HEK293 (cell line): Measurements from ENCODE around the gene SERTAD1.

Experiments
- BCL6B ChIP-seq: fragments of 450-650 bp; formaldehyde crosslinking; IDR thresholded peaks from 2 replicates; pipeline ENCODE4 v1.5.1; 2017; ENCODE audit warnings: missing biosample characterization, missing genetic modification characterization
- GLI4 ChIP-seq: fragments of 450-650 bp; formaldehyde crosslinking; IDR thresholded peaks from 2 replicates; pipeline ENCODE4 v1.5.1; 2016; ENCODE audit warnings: missing biosample characterization, missing genetic modification characterization
- HOXC10 ChIP-seq: sonication (generic); formaldehyde crosslinking; IDR thresholded peaks from 2 replicates; pipeline ENCODE4 v1.8.1; 2023; ENCODE audit warnings: mild to moderate bottlenecking, missing genetic modification reagents
- INSM2 ChIP-seq: fragments of 450-650 bp; formaldehyde crosslinking; IDR thresholded peaks from 2 replicates; pipeline ENCODE4 v1.5.1; 2016; ENCODE audit warnings: missing biosample characterization, missing genetic modification characterization
- RBAK ChIP-seq: fragments of 450-650 bp; formaldehyde crosslinking; IDR thresholded peaks from 2 replicates; pipeline ENCODE4 v1.5.1; 2016; ENCODE audit warnings: missing biosample characterization, missing genetic modification characterization
- REST ChIP-seq: fragments of 450-650 bp; formaldehyde crosslinking; IDR thresholded peaks from 2 replicates; pipeline ENCODE4 v1.5.1; 2016; ENCODE audit warnings: missing biosample characterization, missing genetic modification characterization
- ZFP37 ChIP-seq: fragments of 450-650 bp; formaldehyde crosslinking; IDR thresholded peaks from 2 replicates; pipeline ENCODE4 v1.5.1; 2016; ENCODE audit warnings: missing biosample characterization, missing genetic modification characterization
- ZNF138 ChIP-seq: fragments of 450-650 bp; formaldehyde crosslinking; IDR thresholded peaks from 2 replicates; pipeline ENCODE4 v1.5.1; 2016; ENCODE audit warnings: missing biosample characterization, missing genetic modification characterization, borderline replicate concordance
- ZNF157 ChIP-seq: fragments of 450-650 bp; formaldehyde crosslinking; IDR thresholded peaks from 2 replicates; pipeline ENCODE4 v1.5.1; 2016; ENCODE audit warnings: missing biosample characterization, missing genetic modification characterization
- ZNF26 ChIP-seq: fragments of 450-650 bp; formaldehyde crosslinking; IDR thresholded peaks from 2 replicates; pipeline ENCODE4 v1.5.1; 2016; ENCODE audit warnings: missing biosample characterization, missing genetic modification characterization
- ZNF274 ChIP-seq, 2 experiments: fragments of 200-500 bp in 1 of 2; fragments of 450-650 bp in 1 of 2; sonication (Bioruptor generic) in 1 of 2; formaldehyde crosslinking in 1 of 2; IDR thresholded peaks; 2 replicates each; pipeline versions ENCODE4 v1.5.1 to v1.6.1; 2014 to 2016; ENCODE audit warnings: borderline replicate concordance in 1 of 2, inconsistent platforms in 1 of 2, low read length in 1 of 2, missing biosample characterization in 1 of 2, missing genetic modification characterization in 1 of 2
- ZNF280C ChIP-seq: fragments of 450-650 bp; formaldehyde crosslinking; IDR thresholded peaks from 2 replicates; pipeline ENCODE4 v1.5.1; 2016; ENCODE audit warnings: missing biosample characterization, missing genetic modification characterization
- ZNF362 ChIP-seq: fragments of 450-650 bp; formaldehyde crosslinking; IDR thresholded peaks from 2 replicates; pipeline ENCODE4 v1.5.1; 2016; ENCODE audit warnings: missing biosample characterization, missing genetic modification characterization
- ZNF416 ChIP-seq: fragments of 450-650 bp; formaldehyde crosslinking; IDR thresholded peaks from 2 replicates; pipeline ENCODE4 v1.5.1; 2016; ENCODE audit warnings: missing biosample characterization, missing genetic modification characterization
- ZNF449 ChIP-seq: fragments of 450-650 bp; formaldehyde crosslinking; IDR thresholded peaks from 2 replicates; pipeline ENCODE4 v1.5.1; 2017; ENCODE audit warnings: missing biosample characterization, mild to moderate bottlenecking, missing genetic modification characterization, moderate library complexity
- ZNF473 ChIP-seq: fragments of 450-650 bp; formaldehyde crosslinking; IDR thresholded peaks from 2 replicates; pipeline ENCODE4 v1.5.1; 2017; ENCODE audit warnings: missing biosample characterization, missing genetic modification characterization
- ZNF560 ChIP-seq: fragments of 450-650 bp; formaldehyde crosslinking; IDR thresholded peaks from 2 replicates; pipeline ENCODE4 v1.5.1; 2017; ENCODE audit warnings: missing biosample characterization, missing genetic modification characterization, borderline replicate concordance
- ZNF596 ChIP-seq: fragments of 450-650 bp; IDR thresholded peaks from 2 replicates; pipeline ENCODE4 v1.5.0; 2018; ENCODE audit warnings: missing biosample characterization, mild to moderate bottlenecking, missing genetic modification characterization, moderate library complexity
- ZNF654 ChIP-seq: fragments of 450-650 bp; formaldehyde crosslinking; IDR thresholded peaks from 2 replicates; pipeline ENCODE4 v1.5.1; 2016; ENCODE audit warnings: low read depth, missing biosample characterization, missing genetic modification characterization
- ZNF664 ChIP-seq: fragments of 450-650 bp; formaldehyde crosslinking; IDR thresholded peaks from 2 replicates; pipeline ENCODE4 v1.5.1; 2016; ENCODE audit warnings: missing biosample characterization, missing genetic modification characterization
- ZNF785 ChIP-seq: fragments of 450-650 bp; formaldehyde crosslinking; IDR thresholded peaks from 2 replicates; pipeline ENCODE4 v1.5.1; 2016; ENCODE audit warnings: missing biosample characterization, missing genetic modification characterization
- ZNF792 ChIP-seq: fragments of 450-650 bp; formaldehyde crosslinking; IDR thresholded peaks from 2 replicates; pipeline ENCODE4 v1.5.1; 2016; ENCODE audit warnings: missing biosample characterization, missing genetic modification characterization
- ZNF837 ChIP-seq: fragments of 450-650 bp; formaldehyde crosslinking; IDR thresholded peaks from 2 replicates; pipeline ENCODE4 v1.5.1; 2016; ENCODE audit warnings: missing biosample characterization, missing genetic modification characterization
- ZSCAN16 ChIP-seq: fragments of 450-650 bp; formaldehyde crosslinking; IDR thresholded peaks from 2 replicates; pipeline ENCODE4 v1.5.1; 2016; ENCODE audit warnings: missing biosample characterization, missing genetic modification characterization
- ZSCAN4 ChIP-seq: fragments of 450-650 bp; formaldehyde crosslinking; IDR thresholded peaks from 2 replicates; pipeline ENCODE4 v1.5.1; 2017; ENCODE audit warnings: missing biosample characterization, missing genetic modification characterization

SERTAD1 gene

GRCh38 chr19:40465557-40466218, 39.9 kb upstream of the SERTAD1 start, which contains the start of gene BLVRB (continued):
- no peak for TF ChIP-seq INSM2 (tag by site-specific recombination)
- TF ChIP-seq ZNF362 (tag by site-specific recombination) = no peak
- TF ChIP-seq ZNF654 (tag by site-specific recombination) = no peak
- TF ChIP-seq ZNF664 (tag by site-specific recombination) = no peak
- peak; percentile 5; the same call in 1 of the 2 replicates for TF ChIP-seq ZFP37
- no peak for TF ChIP-seq ZNF785 (tag by site-specific recombination)
- no peak for TF ChIP-seq ZSCAN16
- no peak for TF ChIP-seq ZNF473
- no peak for TF ChIP-seq ZNF26 (tag by site-specific recombination)
- TF ChIP-seq ZNF280C (tag by site-specific recombination) = no peak
- no peak; the same call in 1 of the 2 replicates for TF ChIP-seq ZNF157 (tag by site-specific recombination)
- no peak for TF ChIP-seq ZNF560 (tag by site-specific recombination)
- TF ChIP-seq REST = no peak
- TF ChIP-seq ZSCAN4 (tag by site-specific recombination) = 0 out of 2 replicates have a peak, but pooled peaks have one; percentile 2
- no peak for TF ChIP-seq RBAK
- no peak for TF ChIP-seq BCL6B (tag by site-specific recombination)
- TF ChIP-seq ZNF596 = no peak
- TF ChIP-seq ZNF138 (tag by site-specific recombination) = no peak
- peak; percentile 71 for TF ChIP-seq ZNF449 (tag by site-specific recombination)
- no peak for TF ChIP-seq ZNF274 (IDR thresholded peaks at IDR 0.05; ENCODE audit: low read length)
- TF ChIP-seq ZNF274 (tag by site-specific recombination; IDR thresholded peaks at IDR 0.05; ENCODE audit: borderline replicate concordance) = no peak
- no peak for TF ChIP-seq GLI4
- no peak for TF ChIP-seq ZNF416 (tag by site-specific recombination)
- no peak for TF ChIP-seq ZNF837 (tag by site-specific recombination)
- TF ChIP-seq HOXC10 (CRISPR knock-in tag) = no peak
- no peak for TF ChIP-seq ZNF792
